ENCODE measurements around the gene HNRNPUL2.

GRCh38 chr11:62664405-62665074 lies 62.7 kb downstream of the HNRNPUL2 start:
- TF ChIP-seq CTCF (IDR thresholded peaks at IDR 0.05) = no peak
- no peak for TF ChIP-seq EZH2 (IDR thresholded peaks at IDR 0.05; ENCODE audit: borderline replicate concordance, insufficient read depth, low read depth, low read length, poor library complexity, severe bottlenecking)

All from B cell (primary cell).